Fibroblast of skin of left quadriceps (primary cell): ENCODE measurements around the gene OR5V1.
"Not testable (repeated sequence)": the region's sequence is repeated elsewhere in the genome, so short reads cannot be mapped to it uniquely, and the experiment has no call there.

ENCODE experiments used
- DNase-seq, 2 experiments: peaks; one replicate each; pipeline ENCODE4 v3.0.0-alpha.2; 2013; ENCODE audit warnings: low read depth in 2 of 2

Gene OR5V1

GRCh38 chr6:29368765-29369164 is at the start of gene OR5V1:
TSS of gene OR5V1 (minus strand) at chr6:29368865. CDS start at chr6:29356195, 12,670 bp downstream.
- DNase-seq, result no peak

DNA sequence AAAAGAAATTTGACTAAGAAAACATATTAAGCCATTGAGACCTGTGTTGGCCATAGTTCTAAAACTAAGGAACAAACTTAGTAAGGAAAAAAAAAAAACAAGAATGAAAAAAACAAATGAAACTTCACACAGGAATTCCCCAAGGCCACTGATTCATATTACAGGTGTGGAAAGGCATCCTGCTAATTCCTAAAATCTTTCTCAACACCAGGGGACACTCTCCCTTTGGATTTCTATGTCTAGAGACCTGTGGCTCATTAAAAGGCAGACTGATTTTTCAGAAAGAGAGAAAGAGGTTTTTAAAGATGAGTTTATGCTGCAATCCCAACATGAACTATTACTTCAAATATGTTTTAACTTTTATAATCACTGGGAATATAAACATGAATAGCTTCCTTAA is 45.9 kb upstream of the OR5V1 start, which contains the start of gene OR12D1:
Gene OR12D1 (plus strand): TSS at position 341 of the 400 bp plus-strand sequence.
- no peak for DNase-seq

DNA sequence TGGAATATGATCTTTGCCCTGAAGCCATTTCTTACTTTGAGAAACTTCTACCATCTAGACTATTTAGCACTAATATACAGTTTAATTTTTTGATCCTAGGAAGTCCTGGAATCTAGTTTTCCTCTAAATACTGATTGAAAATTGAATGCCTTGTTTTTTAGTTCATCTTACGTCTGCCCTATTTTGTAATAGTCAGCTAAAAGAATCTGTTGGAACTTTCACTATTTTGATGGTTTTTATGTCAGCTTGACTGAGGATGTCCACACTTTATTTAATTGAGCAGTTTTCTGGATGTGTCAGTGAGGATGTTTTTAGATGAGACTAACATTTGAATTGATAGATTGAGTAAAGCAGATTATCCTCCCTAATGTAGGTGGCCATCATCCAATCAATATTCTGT is 35.1 kb upstream of the OR5V1 start:
- no peak for DNase-seq

DNA sequence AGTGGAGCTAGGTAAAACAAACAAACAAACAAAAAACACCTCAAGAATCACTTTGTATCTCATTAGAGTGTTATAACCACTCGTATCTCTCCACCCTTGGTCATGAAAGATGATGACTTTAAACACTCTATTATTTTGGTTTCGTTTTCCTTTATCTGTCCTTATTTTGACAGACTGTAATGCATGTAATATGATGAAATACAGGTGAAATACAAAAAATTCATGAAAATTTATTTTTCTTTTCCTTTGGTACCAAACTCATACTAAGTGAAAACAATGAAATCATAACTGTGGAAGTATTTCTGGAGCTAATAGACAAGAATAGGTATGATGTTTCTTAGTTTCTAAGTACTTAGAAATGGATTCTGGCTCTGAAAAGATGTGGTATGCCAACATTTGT is 30.9 kb upstream of the OR5V1 start:
- DNase-seq, result no peak

DNA sequence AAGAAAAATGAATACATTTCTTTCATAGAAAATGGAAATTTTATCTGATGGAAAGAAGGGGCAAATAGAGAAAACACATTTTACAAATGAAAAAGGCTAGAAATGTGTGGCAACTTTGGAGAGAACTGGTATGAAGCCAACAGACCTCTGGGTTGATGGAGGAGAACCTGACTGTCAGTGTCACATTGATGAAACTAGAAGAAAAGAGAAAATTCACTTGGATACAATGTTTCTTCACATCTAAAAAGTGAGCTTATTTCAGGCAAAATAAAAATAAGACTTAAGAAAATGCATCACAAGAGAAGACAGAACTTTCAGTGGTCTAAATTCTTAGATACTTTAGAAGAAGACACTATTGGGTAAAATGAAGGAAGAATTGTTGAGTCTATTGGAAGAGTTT is 26.7 kb upstream of the OR5V1 start, which contains the start of gene OR12D2:
Gene OR12D2 (plus strand): TSS at position 301 of the 400 bp plus-strand sequence. CDS start 1,069 bp downstream, outside the sequence.
- no peak for DNase-seq

DNA sequence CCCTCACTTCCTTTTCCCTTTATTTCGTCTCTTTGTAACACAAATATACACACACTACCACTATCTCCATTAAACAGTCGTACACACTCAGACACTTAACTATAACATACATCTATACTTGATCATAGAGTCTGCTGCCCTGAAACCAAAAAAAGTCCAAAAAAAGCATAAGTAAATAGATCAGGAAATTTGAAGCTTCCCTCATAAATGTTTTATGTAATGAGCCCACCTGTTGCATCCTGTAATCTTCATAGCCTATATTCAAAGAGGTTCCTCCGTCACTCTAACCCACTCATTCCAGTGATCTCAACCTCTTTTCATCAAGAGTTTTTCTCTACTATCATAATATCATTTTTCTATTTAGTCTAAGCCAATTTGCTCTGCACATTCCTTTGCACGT is 19.9 kb upstream of the OR5V1 start:
- DNase-seq, result no peak

- DNase-seq, result no peak
Measured at GRCh38 chr6:29376003-29376402, 7.3 kb upstream of the OR5V1 start.

DNA sequence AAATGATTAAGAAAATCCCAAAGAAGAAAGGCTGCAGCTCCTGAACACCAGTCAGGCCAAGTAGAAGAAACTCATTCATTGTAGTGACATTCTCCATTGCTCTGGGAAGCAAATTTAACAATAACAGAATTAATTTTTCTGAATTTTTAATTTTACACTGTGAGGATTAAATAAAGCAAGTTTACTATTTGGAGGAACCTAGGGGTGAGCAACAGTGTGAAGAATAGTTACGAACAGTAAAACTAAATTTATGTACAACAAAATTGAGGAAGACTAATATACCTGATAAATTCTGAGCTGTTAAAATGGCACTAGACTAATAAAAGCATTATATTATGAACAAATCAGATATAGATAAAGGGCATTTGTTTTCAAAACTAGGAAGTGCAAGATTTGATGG is 6.5 kb upstream of the OR5V1 start, which contains the start of gene OR12D3:
Gene OR12D3 (minus strand): TSS at position 101 of the 400 bp plus-strand sequence. CDS start 4 bp downstream, at position 97.
- no peak for DNase-seq

GRCh38 chr6:29355603-29356002 is 13.1 kb downstream of the OR5V1 start:
- DNase-seq, result no peak

DNA sequence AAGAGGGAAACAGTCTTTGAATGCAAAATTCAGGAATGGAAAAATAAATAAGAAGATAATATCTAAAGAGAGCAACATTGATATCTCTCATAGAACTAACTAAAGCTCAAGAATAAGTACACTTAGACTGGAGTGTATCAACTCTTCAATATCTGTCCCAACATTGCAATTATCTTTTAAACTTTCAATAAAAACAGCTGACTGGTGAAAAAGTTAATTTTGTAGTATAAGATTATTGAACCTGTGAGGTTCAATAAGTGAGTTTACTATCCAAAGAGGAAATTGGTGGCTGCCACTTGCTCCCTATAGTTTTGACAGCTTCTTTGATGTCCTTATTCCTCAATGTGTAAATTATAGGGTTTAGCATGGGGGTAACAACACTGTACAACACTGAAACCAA is 13.7 kb downstream of the OR5V1 start:
- DNase-seq, result no peak

DNA sequence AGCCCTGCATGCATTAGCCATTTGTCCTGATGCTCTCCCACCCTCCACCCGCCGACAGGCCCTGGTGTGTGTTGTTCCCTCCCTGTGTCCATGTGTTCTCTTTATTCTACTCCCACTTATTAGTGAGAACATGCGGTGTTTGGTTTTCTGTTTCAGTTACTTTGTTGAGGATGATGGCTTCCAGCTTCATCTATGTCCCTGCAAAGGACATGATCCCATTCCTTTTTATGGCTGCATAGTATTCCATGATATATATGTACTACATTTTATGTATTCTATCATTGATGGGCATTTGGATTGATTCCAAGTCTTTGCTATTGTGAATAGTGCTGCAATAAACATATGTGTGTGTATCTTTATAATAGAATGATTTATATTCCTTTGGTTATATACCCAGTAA is 19.3 kb downstream of the OR5V1 start:
- not testable (repeated sequence) for DNase-seq

GRCh38 chr6:29345380-29345779 is 23.3 kb downstream of the OR5V1 start:
- DNase-seq, result no peak

DNA sequence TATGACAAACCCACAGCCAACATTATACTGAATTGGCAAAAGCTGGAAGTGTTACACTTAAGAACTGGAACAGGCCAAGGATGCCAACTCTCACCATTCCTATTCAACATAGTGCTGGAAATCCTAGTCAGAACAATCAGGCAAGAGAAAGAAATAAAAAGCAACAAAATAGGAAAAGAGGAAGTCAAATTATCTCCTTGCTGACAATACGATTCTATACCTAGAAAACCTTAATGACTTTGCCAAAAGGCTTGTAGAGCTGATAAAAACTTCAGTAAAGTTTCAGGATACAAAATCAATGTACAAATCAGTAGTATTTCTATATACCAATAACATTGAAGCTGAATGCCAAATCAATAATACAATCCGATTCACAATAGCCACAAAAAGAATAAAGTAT is 32.4 kb downstream of the OR5V1 start:
- DNase-seq, result no peak

DNA sequence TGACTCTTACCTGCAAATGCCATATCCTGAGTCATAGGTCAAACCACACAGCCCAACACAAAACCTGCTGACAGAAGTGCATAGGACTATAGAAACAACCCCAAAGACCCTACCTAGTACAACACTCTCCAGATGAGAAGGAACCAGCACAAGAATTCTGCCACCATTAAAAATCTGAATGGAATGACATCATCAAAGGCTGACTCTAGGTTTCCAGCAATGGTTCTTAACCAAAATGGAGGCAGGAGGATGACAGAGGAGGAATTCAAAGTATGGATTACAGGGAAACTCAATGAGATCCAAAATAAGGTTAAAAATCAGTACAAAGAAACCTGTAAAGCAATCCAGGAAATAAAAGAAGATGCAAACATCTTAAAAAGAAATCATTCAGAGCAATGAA is 36.0 kb downstream of the OR5V1 start:
- no peak for DNase-seq

DNA sequence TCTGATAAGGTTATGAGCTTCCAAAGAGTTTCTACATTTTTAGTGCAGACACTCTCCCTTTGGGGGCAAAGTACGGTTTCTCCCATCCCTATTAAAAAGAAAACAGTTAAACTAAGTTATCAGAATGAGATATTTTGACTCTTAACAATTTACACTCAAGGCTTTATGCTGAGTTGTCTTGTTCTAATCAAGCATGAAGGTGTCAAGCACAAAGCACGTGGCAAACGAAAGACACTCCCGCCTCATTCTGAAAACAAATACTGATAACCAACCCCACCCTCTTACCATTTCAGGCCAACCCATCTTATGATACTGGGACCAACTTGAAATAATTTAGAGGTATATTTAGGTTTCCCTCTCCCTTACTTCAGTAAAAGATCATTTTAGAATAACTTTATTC is 42.9 kb downstream of the OR5V1 start:
- no peak for DNase-seq

GRCh38 chr6:29323332-29323731 is 45.3 kb downstream of the OR5V1 start:
- DNase-seq, result not testable (repeated sequence)

DNA sequence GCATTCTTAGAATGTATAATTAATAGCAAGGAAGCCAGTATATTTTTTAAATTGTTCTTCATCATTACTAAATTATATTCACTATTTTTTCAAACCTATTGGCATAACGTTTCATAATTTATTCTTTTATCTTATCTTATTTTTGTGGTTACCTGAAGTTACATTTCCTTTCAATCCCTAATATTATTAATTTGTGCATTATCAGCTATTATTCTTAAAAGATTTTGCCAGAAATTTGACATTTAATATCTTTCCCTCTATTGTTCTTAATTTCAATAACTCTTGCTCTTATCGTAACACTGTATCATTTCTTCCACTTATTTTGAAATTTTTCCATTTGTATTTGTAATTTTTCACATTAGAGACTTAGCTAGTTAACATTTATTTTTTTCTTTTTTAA is 48.7 kb downstream of the OR5V1 start:
- no peak for DNase-seq
